Glomerular endothelial cell (primary cell): ENCODE results near the gene PPIL3. TPM values are rescaled to one million over a fixed set of nuclear protein-coding genes. Genes with fewer than 3 reads are reported as not detected.
"Not testable (repeated sequence)": the region's sequence is repeated elsewhere in the genome, so short reads cannot be mapped to it uniquely, and the experiment has no call there.

Experiments used
- DNase-seq: peaks from one replicate; pipeline ENCODE4 v3.0.0-alpha.2; 2011; ENCODE audit warnings: low read depth, low spot score; ENCODE audit errors: extremely low read depth
- total RNA-seq: library from RNA; depleted of rRNA; stranded (reverse); fragments of >200 nt; gene quantifications from 2 replicates; pipeline ENCODE4 v1.2.3, GENCODE V29; 2015

The PPIL3 gene
- 29.0 and 32.5 TPM in 2 replicates for total RNA-seq

- DNase-seq, result peak; percentile 95
Measured at GRCh38 chr2:200888704-200889625, at the start of gene PPIL3, which contains the start of gene NIF3L1. PPIL3 (minus strand) TSS chr2:200889077; CDS start chr2:200887615, 1,462 bp downstream. NIF3L1 (plus strand) TSS chr2:200889371; CDS start chr2:200891944, 2,573 bp downstream.

- no peak for DNase-seq
Measured at GRCh38 chr2:200930947-200931626, 42.2 kb upstream of the PPIL3 start.

GRCh38 chr2:200929334-200930249 lies 40.7 kb upstream of the PPIL3 start:
- no peak for DNase-seq

GRCh38 chr2:200922439-200922838 lies 33.6 kb upstream of the PPIL3 start:
- no peak for DNase-seq

- DNase-seq, result no peak
Measured at GRCh38 chr2:200913654-200914053, 24.8 kb upstream of the PPIL3 start.

GRCh38 chr2:200909958-200910357 lies 21.1 kb upstream of the PPIL3 start:
- no peak for DNase-seq

- DNase-seq, result peak; percentile 50
Measured at GRCh38 chr2:200905618-200906296, 16.9 kb upstream of the PPIL3 start.

- peak; percentile 84 for DNase-seq
Measured at GRCh38 chr2:200901459-200902072, 12.7 kb upstream of the PPIL3 start.

GRCh38 chr2:200899482-200899881 lies 10.6 kb upstream of the PPIL3 start:
- no peak for DNase-seq

GRCh38 chr2:200881715-200882249 lies 7.1 kb downstream of the PPIL3 start:
- not testable (repeated sequence) for DNase-seq

GRCh38 chr2:200878289-200878880 lies 10.5 kb downstream of the PPIL3 start:
- DNase-seq, result no peak

GRCh38 chr2:200877443-200877842 lies 11.4 kb downstream of the PPIL3 start:
- DNase-seq, result no peak

- DNase-seq, result no peak
Measured at GRCh38 chr2:200873560-200873959, 15.3 kb downstream of the PPIL3 start.

- DNase-seq, result no peak
Measured at GRCh38 chr2:200871151-200871550, 17.7 kb downstream of the PPIL3 start.

GRCh38 chr2:200869014-200869413 lies 19.9 kb downstream of the PPIL3 start:
- no peak for DNase-seq

GRCh38 chr2:200864176-200865034 lies 24.5 kb downstream of the PPIL3 start, which contains the start of gene CLK1:
CLK1 (minus strand) TSS chr2:200864658; CDS start chr2:200861862, 2,796 bp downstream.
- no peak for DNase-seq

GRCh38 chr2:200863782-200864175 lies 25.1 kb downstream of the PPIL3 start:
- no peak for DNase-seq

- DNase-seq, result no peak
Measured at GRCh38 chr2:200862532-200863000, 26.3 kb downstream of the PPIL3 start.
